Calu3 (cell line): Measurements from ENCODE around the gene OR2T33. TPM values are rescaled to one million over a fixed set of nuclear protein-coding genes. Genes with fewer than 3 reads are reported as not detected.

Experiments
- BruUV-seq: library from RNA; stranded (reverse); fragments of 400-500 nt; replicated peaks from 2 replicates; lab custom pipeline; 2021; lab: Mats Ljungman, UMichigan
- CTCF ChIA-PET: fragments of 300-600 bp; sonication (Branson Sonifier 250); formaldehyde crosslinking; loops from one replicate; lab custom pipeline; 2022; ENCODE audit warnings: antibody characterized with exemption; lab: Charles Lee
- DNase-seq: peaks from one replicate; pipeline ENCODE4 v3.0.0; 2022
- H3K27ac Mint-ChIP-seq: one replicate; pipeline ENCODE4 v1.8.0; 2022; ENCODE audit warnings: mixed read lengths; ENCODE audit not compliant: unreplicated experiment
- H3K27me3 Mint-ChIP-seq: one replicate; pipeline ENCODE4 v1.8.0; 2022; ENCODE audit warnings: mixed read lengths; ENCODE audit not compliant: unreplicated experiment
- H3K36me3 Mint-ChIP-seq: one replicate; pipeline ENCODE4 v1.8.0; 2022; ENCODE audit warnings: mild to moderate bottlenecking, moderate library complexity, mixed read lengths; ENCODE audit not compliant: insufficient read depth, unreplicated experiment
- H3K4me1 Mint-ChIP-seq: one replicate; pipeline ENCODE4 v1.8.0; 2022; ENCODE audit warnings: mild to moderate bottlenecking, low read depth, mixed read lengths; ENCODE audit not compliant: unreplicated experiment
- H3K4me3 Mint-ChIP-seq: one replicate; pipeline ENCODE4 v1.8.0; 2022; ENCODE audit warnings: mild to moderate bottlenecking, low read depth, moderate library complexity, mixed read lengths; ENCODE audit not compliant: unreplicated experiment
- H3K9me3 Mint-ChIP-seq: one replicate; pipeline ENCODE4 v1.8.0; 2022; ENCODE audit warnings: low read depth, mixed read lengths; ENCODE audit not compliant: unreplicated experiment
- intact Hi-C: fragments of 100-400 bp; cut with micrococcal nuclease; formaldehyde crosslinking; loops from one replicate; pipeline ENCODE4 v1.10.0; 2022; ENCODE audit not compliant: unreplicated experiment
- total RNA-seq: library from RNA; stranded (reverse); gene quantifications from 2 replicates; pipeline ENCODE4 v1.2.3, GENCODE V29; 2022
- TF ChIP-seq, protein P1 (sequence below): fragments of 200-600 bp; IDR thresholded peaks from one replicate; pipeline ENCODE4 v1.8.0; 2022; ENCODE audit warnings: antibody characterized with exemption; ENCODE audit not compliant: unreplicated experiment

OR2T33 gene
- total RNA-seq, 1 experiment from 2014 or later: not detected

GRCh38 chr1:248225537-248225936 lies 52.2 kb downstream of the OR2T33 start:
- Mint-ChIP-seq H3K4me3 (no peak overlapping the region), H3K9me3 (peaks cover 23% of the 10 kb centered on the region), H3K36me3 (no peaks in the 10 kb centered on the region), H3K27ac (no peak overlapping the region), H3K27me3 (no peaks in the 10 kb centered on the region), H3K4me1 (no peaks in the 10 kb centered on the region)
- TF ChIP-seq, protein P1, sequence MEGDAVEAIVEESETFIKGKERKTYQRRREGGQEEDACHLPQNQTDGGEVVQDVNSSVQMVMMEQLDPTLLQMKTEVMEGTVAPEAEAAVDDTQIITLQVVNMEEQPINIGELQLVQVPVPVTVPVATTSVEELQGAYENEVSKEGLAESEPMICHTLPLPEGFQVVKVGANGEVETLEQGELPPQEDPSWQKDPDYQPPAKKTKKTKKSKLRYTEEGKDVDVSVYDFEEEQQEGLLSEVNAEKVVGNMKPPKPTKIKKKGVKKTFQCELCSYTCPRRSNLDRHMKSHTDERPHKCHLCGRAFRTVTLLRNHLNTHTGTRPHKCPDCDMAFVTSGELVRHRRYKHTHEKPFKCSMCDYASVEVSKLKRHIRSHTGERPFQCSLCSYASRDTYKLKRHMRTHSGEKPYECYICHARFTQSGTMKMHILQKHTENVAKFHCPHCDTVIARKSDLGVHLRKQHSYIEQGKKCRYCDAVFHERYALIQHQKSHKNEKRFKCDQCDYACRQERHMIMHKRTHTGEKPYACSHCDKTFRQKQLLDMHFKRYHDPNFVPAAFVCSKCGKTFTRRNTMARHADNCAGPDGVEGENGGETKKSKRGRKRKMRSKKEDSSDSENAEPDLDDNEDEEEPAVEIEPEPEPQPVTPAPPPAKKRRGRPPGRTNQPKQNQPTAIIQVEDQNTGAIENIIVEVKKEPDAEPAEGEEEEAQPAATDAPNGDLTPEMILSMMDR: no peak
- BruUV-seq: no TSS peak
- DNase-seq: no peak
- CTCF ChIA-PET: no interaction called here
- intact Hi-C loops: no loop called here

Other genes starting within 250 kb of the OR2T33 start
- 0.21 TPM in 1 of 2 replicates, not detected in the other for gene OR2L2, start 247.9 kb downstream of the OR2T33 start, total RNA-seq
- gene OR2L3, start 231.1 kb downstream of the OR2T33 start, total RNA-seq: not detected in 2 replicates
- not detected in 2 replicates for gene OR2L13, start 182.8 kb downstream of the OR2T33 start, total RNA-seq
- gene OR2M5, start 132.8 kb downstream of the OR2T33 start, total RNA-seq: not detected in 2 replicates
- gene OR2M2, start 103.2 kb downstream of the OR2T33 start, total RNA-seq: not detected in 2 replicates
- not detected in 2 replicates for gene OR2M3, start 80.7 kb downstream of the OR2T33 start, total RNA-seq
- not detected in 2 replicates for gene OR2M4, start 46.6 kb downstream of the OR2T33 start, total RNA-seq
- not detected in 2 replicates for gene OR2T12, start 25.4 kb upstream of the OR2T33 start, total RNA-seq
- gene OR2M7, start 46.6 kb upstream of the OR2T33 start, total RNA-seq: not detected in 2 replicates
- gene OR14C36, start 70.8 kb upstream of the OR2T33 start, total RNA-seq: not detected in 2 replicates
- gene OR2T4, start 83.7 kb upstream of the OR2T33 start, total RNA-seq: not detected in 2 replicates
- not detected in 2 replicates for gene OR2T6, start 97.8 kb upstream of the OR2T33 start, total RNA-seq
- gene OR2T1, start 125.1 kb upstream of the OR2T33 start, total RNA-seq: not detected in 2 replicates
- gene OR2T2, start 167.7 kb upstream of the OR2T33 start, total RNA-seq: not detected in 2 replicates
- gene OR2T3, start 195.4 kb upstream of the OR2T33 start, total RNA-seq: not detected in 2 replicates
- gene OR2T5, start 210.6 kb upstream of the OR2T33 start, total RNA-seq: not detected in 2 replicates
- gene OR2G6, start 230.1 kb upstream of the OR2T33 start, total RNA-seq: not detected in 2 replicates